GM19468 (cell line): ENCODE data around the gene UNC5C.

Experiments
- ATAC-seq: cut with Tn5 transposase; IDR thresholded peaks from one replicate; pipeline ENCODE4 v1.9.1; 2021; ENCODE audit warnings: mild to moderate bottlenecking, moderate library complexity, moderate number of reproducible peaks; ENCODE audit not compliant: unreplicated experiment; ENCODE audit errors: extremely low read depth

UNC5C gene

GRCh38 chr4:95410387-95410977 lies 138.3 kb downstream of the UNC5C start:
- ATAC-seq, result no peak

- ATAC-seq, result no peak
Measured at GRCh38 chr4:95409750-95410149, 139.0 kb downstream of the UNC5C start.

- no peak for ATAC-seq
Measured at GRCh38 chr4:95409127-95409526, 139.6 kb downstream of the UNC5C start.

GRCh38 chr4:95402299-95402698 lies 146.5 kb downstream of the UNC5C start:
- ATAC-seq, result no peak

- ATAC-seq, result no peak
Measured at GRCh38 chr4:95398217-95398616, 150.6 kb downstream of the UNC5C start.

- ATAC-seq, result no peak
Measured at GRCh38 chr4:95394752-95395306, 153.9 kb downstream of the UNC5C start.

GRCh38 chr4:95393821-95394220 lies 155.0 kb downstream of the UNC5C start:
- no peak for ATAC-seq

- ATAC-seq, result no peak
Measured at GRCh38 chr4:95388911-95389310, 159.9 kb downstream of the UNC5C start.

- no peak for ATAC-seq
Measured at GRCh38 chr4:95387719-95388118, 161.1 kb downstream of the UNC5C start.

GRCh38 chr4:95386410-95386809 lies 162.4 kb downstream of the UNC5C start:
- ATAC-seq, result no peak

- no peak for ATAC-seq
Measured at GRCh38 chr4:95381843-95382580, 166.8 kb downstream of the UNC5C start.

- ATAC-seq, result no peak
Measured at GRCh38 chr4:95379633-95380032, 169.1 kb downstream of the UNC5C start.

- no peak for ATAC-seq
Measured at GRCh38 chr4:95377366-95377900, 171.3 kb downstream of the UNC5C start.

- ATAC-seq, result no peak
Measured at GRCh38 chr4:95371476-95372224, 177.1 kb downstream of the UNC5C start.

GRCh38 chr4:95367824-95368223 lies 180.9 kb downstream of the UNC5C start:
- no peak for ATAC-seq

GRCh38 chr4:95363966-95364365 lies 184.8 kb downstream of the UNC5C start:
- no peak for ATAC-seq

GRCh38 chr4:95363559-95363925 lies 185.2 kb downstream of the UNC5C start:
- ATAC-seq, result no peak

- no peak for ATAC-seq
Measured at GRCh38 chr4:95362906-95363558, 185.7 kb downstream of the UNC5C start.

GRCh38 chr4:95362066-95362465 lies 186.7 kb downstream of the UNC5C start:
- ATAC-seq, result no peak

GRCh38 chr4:95361696-95361965 lies 187.1 kb downstream of the UNC5C start:
- no peak for ATAC-seq
